Natural killer cell (primary cell): Measurements from ENCODE around the gene TMEM231. TPM values are rescaled to one million over a fixed set of nuclear protein-coding genes. Genes with fewer than 3 reads are reported as not detected.

Source experiments
- ATAC-seq, 3 donors: fragments of 150-1000 bp in 2 of 3; fragments of 200-7000 bp in 1 of 3; cut with Tn5 transposase; 1 replicate in 1 of 3; 2 replicates in 2 of 3; pipeline ENCODE4 v1.10.0; 2021; ENCODE audit warnings: mild to moderate bottlenecking in 2 of 3, moderate library complexity in 2 of 3
- DNase-seq, 2 donors: peaks; one replicate each; pipeline versions ENCODE4 v3.0.0 to v3.0.0-alpha.2; 2013 to 2021; ENCODE audit warnings: mixed read lengths in 1 of 2
- H3K27ac ChIP-seq: one replicate; pipeline ENCODE4 v1.5.1; 2013; ENCODE audit warnings: mild to moderate bottlenecking, low read length
- H3K27me3 ChIP-seq: one replicate; pipeline ENCODE4 v1.6.1; 2013; ENCODE audit warnings: low read length; ENCODE audit not compliant: control insufficient read depth, insufficient read depth
- H3K36me3 ChIP-seq: one replicate; pipeline ENCODE4 v1.6.1; 2013; ENCODE audit warnings: low read length; ENCODE audit not compliant: control insufficient read depth, insufficient read depth
- H3K4me1 ChIP-seq: one replicate; pipeline ENCODE4 v1.6.1; 2013; ENCODE audit warnings: low read length; ENCODE audit not compliant: control insufficient read depth, insufficient read depth
- H3K4me3 ChIP-seq: one replicate; pipeline ENCODE4 v1.5.1; 2013; ENCODE audit warnings: low read length
- H3K9me3 ChIP-seq: one replicate; pipeline ENCODE4 v1.6.1; 2013; ENCODE audit warnings: low read length; ENCODE audit not compliant: control insufficient read depth, insufficient read depth
- H3K27ac Mint-ChIP-seq, 2 donors: one replicate each; pipeline ENCODE4 v1.8.0; 2022; ENCODE audit warnings: mild to moderate bottlenecking in 2 of 2, mixed read lengths in 2 of 2, moderate library complexity in 1 of 2
- H3K27me3 Mint-ChIP-seq, 2 donors: one replicate each; pipeline ENCODE4 v1.8.0; 2022; ENCODE audit warnings: low read depth in 2 of 2, mixed read lengths in 2 of 2
- H3K36me3 Mint-ChIP-seq: one replicate; pipeline ENCODE4 v1.8.0; 2022; ENCODE audit warnings: mixed read lengths
- H3K4me1 Mint-ChIP-seq, 2 donors: one replicate each; pipeline ENCODE4 v1.8.0; 2022; ENCODE audit warnings: mixed read lengths in 2 of 2
- H3K4me3 Mint-ChIP-seq: one replicate; pipeline ENCODE4 v1.8.0; 2022; ENCODE audit warnings: mild to moderate bottlenecking, moderate library complexity, mixed read lengths
- H3K9me3 Mint-ChIP-seq, 2 donors: one replicate each; pipeline ENCODE4 v1.8.0; 2022; ENCODE audit warnings: mixed read lengths in 2 of 2
- WGBS: methylation state at CpG from one replicate; pipeline ENCODE4 v1.1.7; 2013; ENCODE audit warnings: missing lambda C conversion rate; ENCODE audit not compliant: insufficient coverage; 5-methylcytosine and 5-hydroxymethylcytosine counted together
- intact Hi-C: fragments of 100-400 bp; cut with micrococcal nuclease; formaldehyde crosslinking; loops from one replicate; pipeline ENCODE4 v1.14.2; 2022
- total RNA-seq, 4 donors: library from RNA; stranded (reverse); fragments of 120-200 nt in 1 of 4; gene quantifications; one replicate each; pipeline versions ENCODE4 v1.2.3 to v1.2.4, GENCODE V29; 2013 to 2022
- TF ChIP-seq, protein P1 (sequence below): fragments of 200-600 bp; IDR thresholded peaks from one replicate; pipeline ENCODE4 v1.8.0; 2022; ENCODE audit warnings: antibody characterized with exemption

The TMEM231 gene
- 1 to 10 TPM; 2.1 to 2.7 (median 2.4) TPM for total RNA-seq
- total RNA-seq (2013), result 2.4 TPM

DNA sequence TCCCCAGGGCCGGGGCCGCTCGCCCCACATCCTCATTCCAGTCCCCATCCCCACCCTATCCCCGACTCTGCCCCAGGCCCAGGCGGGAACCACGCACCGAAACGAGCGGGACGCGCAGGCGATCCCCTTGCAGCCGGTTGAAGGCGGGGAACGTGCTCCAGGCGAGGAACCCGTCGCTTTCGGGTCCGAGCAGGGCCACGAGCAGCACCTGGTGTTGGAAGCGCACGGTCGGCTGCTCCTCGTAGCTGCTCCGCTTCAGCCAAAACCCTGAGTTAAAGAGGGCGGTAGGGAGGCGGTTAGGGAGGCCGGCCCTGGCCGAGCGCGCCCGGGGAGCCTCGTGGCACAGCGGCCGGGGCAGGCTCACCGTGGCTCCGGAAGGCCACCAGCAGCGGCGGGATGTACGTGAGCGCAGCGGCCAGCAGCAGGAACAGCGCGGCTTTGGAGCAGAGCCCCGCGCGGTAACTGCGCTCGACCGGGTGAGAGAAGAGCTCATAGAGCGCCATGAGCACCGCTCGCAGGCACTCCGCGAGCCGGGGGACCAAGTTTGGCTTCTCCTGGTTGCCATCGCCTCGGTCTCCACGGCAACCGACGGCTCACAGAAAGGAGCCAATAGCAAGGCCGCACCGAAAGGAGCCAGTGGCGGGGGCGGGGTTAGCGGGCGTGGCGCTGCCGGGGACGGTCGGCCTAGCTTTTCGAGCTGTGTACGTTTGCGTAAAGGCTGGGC, at the start of gene TMEM231:
Gene TMEM231 (minus strand): TSS at position 546 of the 724 bp plus-strand sequence. CDS start 43 bp downstream, at position 503.
- H3K4me1 Mint-ChIP-seq, result peaks cover 11% of the 10 kb centered on the region in 2 donors
- Histone ChIP-seq H3K4me3 (peak within 1 kb of the TSS; percentile 43), H3K36me3 (no peaks in the 10 kb centered on the region), H3K4me1 (peaks cover 15% of the 10 kb centered on the region), H3K9me3 (no peaks in the 10 kb centered on the region), H3K27ac (peak within 1 kb of the TSS; percentile 73), H3K27me3 (no peaks in the 10 kb centered on the region)
- H3K27ac Mint-ChIP-seq, result peak within 1 kb of the TSS; percentile 77 to 94
- H3K36me3 Mint-ChIP-seq, result no peaks in the 10 kb centered on the region
- intact Hi-C loops, result loop anchor here (1.0 to 2.0 kb wide), 4 partner anchors 10 to 123 kb away; partner anchors contain the start of genes CFDP1, GABARAPL2, KARS1 and TERF2IP
- peak within 1 kb of the TSS; percentile 93 for H3K4me3 Mint-ChIP-seq
- WGBS, result under 1% methylated on average over 75 of the region's 75 CpGs
- no peaks in the 10 kb centered on the region for H3K9me3 Mint-ChIP-seq
- DNase-seq (peak; percentile 90 to 97), ATAC-seq (peak; percentile 96 to 97 (median 97))
- peaks cover 9 to 17% of the 10 kb centered on the region in 2 donors for H3K27me3 Mint-ChIP-seq
- TF ChIP-seq, protein P1, sequence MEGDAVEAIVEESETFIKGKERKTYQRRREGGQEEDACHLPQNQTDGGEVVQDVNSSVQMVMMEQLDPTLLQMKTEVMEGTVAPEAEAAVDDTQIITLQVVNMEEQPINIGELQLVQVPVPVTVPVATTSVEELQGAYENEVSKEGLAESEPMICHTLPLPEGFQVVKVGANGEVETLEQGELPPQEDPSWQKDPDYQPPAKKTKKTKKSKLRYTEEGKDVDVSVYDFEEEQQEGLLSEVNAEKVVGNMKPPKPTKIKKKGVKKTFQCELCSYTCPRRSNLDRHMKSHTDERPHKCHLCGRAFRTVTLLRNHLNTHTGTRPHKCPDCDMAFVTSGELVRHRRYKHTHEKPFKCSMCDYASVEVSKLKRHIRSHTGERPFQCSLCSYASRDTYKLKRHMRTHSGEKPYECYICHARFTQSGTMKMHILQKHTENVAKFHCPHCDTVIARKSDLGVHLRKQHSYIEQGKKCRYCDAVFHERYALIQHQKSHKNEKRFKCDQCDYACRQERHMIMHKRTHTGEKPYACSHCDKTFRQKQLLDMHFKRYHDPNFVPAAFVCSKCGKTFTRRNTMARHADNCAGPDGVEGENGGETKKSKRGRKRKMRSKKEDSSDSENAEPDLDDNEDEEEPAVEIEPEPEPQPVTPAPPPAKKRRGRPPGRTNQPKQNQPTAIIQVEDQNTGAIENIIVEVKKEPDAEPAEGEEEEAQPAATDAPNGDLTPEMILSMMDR, result no peak

- WGBS, result 97% methylated on average over 4 of the region's 4 CpGs
- Mint-ChIP-seq H3K36me3 (peaks cover 13% of the 10 kb centered on the region), H3K27ac (no peak overlapping the region), H3K4me1 (peaks cover 0 to 5% of the 10 kb centered on the region in 2 donors), H3K27me3 (no peaks in the 10 kb centered on the region), H3K4me3 (no peak overlapping the region), H3K9me3 (no peaks in the 10 kb centered on the region)
- ATAC-seq (no peak), DNase-seq (no peak)
- Histone ChIP-seq H3K27ac (no peak overlapping the region), H3K4me1 (no peaks in the 10 kb centered on the region), H3K4me3 (no peak overlapping the region), H3K27me3 (no peaks in the 10 kb centered on the region), H3K36me3 (peaks cover 49% of the 10 kb centered on the region), H3K9me3 (no peaks in the 10 kb centered on the region)
- TF ChIP-seq, protein P1, result no peak
- intact Hi-C loops, result no loop called here
These were observed 47.2 kb upstream of the TMEM231 start for GRCh38 chr16:75603241-75603640.

- over 99% methylated on average over 6 of the region's 6 CpGs for WGBS
- H3K4me3 Mint-ChIP-seq, result no peak overlapping the region
- no peak overlapping the region for H3K27ac ChIP-seq
- H3K9me3 Mint-ChIP-seq, result peaks cover 0 to 2% of the 10 kb centered on the region in 2 donors
- no peak overlapping the region for H3K27ac Mint-ChIP-seq
- TF ChIP-seq, protein P1, result no peak
- H3K4me1 Mint-ChIP-seq, result peaks cover 0 to 1% of the 10 kb centered on the region in 2 donors
- H3K36me3 ChIP-seq, result peaks cover 37% of the 10 kb centered on the region
- no peaks in the 10 kb centered on the region for H3K27me3 Mint-ChIP-seq
- intact Hi-C loops, result no loop called here
- ATAC-seq (no peak), DNase-seq (no peak)
- no peaks in the 10 kb centered on the region for H3K9me3 ChIP-seq
- H3K4me3 ChIP-seq, result no peak overlapping the region
- peaks cover 13% of the 10 kb centered on the region for H3K36me3 Mint-ChIP-seq
- H3K4me1 ChIP-seq, result no peaks in the 10 kb centered on the region
- no peaks in the 10 kb centered on the region for H3K27me3 ChIP-seq
These were observed 43.6 kb upstream of the TMEM231 start for GRCh38 chr16:75599452-75600277.
